Liver (tissue), 9 donors: ENCODE measurements around the gene MFAP3L. TPM values are rescaled to one million over a fixed set of nuclear protein-coding genes. Genes with fewer than 3 reads are reported as not detected.

ENCODE experiments used
- DNase-seq: peaks from one replicate; pipeline ENCODE4 v3.0.0-alpha.2; 2017; ENCODE audit warnings: low spot score
- H3K27ac ChIP-seq, 2 donors: one replicate each; pipeline ENCODE4 v1.7.0; 2013; ENCODE audit warnings: inconsistent platforms in 2 of 2, low read length in 2 of 2, control low read depth in 1 of 2, low read depth in 1 of 2, mild to moderate bottlenecking in 1 of 2
- H3K27me3 ChIP-seq, 4 donors: one replicate each; pipeline versions ENCODE4 v1.6.1 to v1.7.0; 2013; ENCODE audit warnings: low read length in 3 of 4, inconsistent platforms in 1 of 4, mild to moderate bottlenecking in 1 of 4, moderate library complexity in 1 of 4; ENCODE audit not compliant: control insufficient read depth in 4 of 4, insufficient read depth in 4 of 4
- H3K36me3 ChIP-seq, 4 donors: one replicate each; pipeline versions ENCODE4 v1.6.1 to v1.7.0; 2013; ENCODE audit warnings: low read length in 3 of 4, mild to moderate bottlenecking in 3 of 4, low read depth in 1 of 4, moderate library complexity in 1 of 4; ENCODE audit not compliant: control insufficient read depth in 4 of 4, insufficient read depth in 3 of 4
- H3K4me1 ChIP-seq, 4 donors: one replicate each; pipeline versions ENCODE4 v1.6.1 to v1.7.0; 2013; ENCODE audit warnings: low read length in 3 of 4, mild to moderate bottlenecking in 3 of 4, moderate library complexity in 1 of 4; ENCODE audit not compliant: control insufficient read depth in 4 of 4, insufficient read depth in 4 of 4
- H3K4me3 ChIP-seq, 3 donors: one replicate each; pipeline versions ENCODE4 v1.6.1 to v1.7.0; 2013; ENCODE audit warnings: low read length in 3 of 3, control low read depth in 1 of 3, low read depth in 1 of 3, mild to moderate bottlenecking in 1 of 3
- H3K9ac ChIP-seq, 2 donors: one replicate each; pipeline ENCODE4 v1.7.0; 2013; ENCODE audit warnings: low read length in 2 of 2, mild to moderate bottlenecking in 2 of 2, moderate library complexity in 2 of 2, control low read depth in 1 of 2, low read depth in 1 of 2
- H3K9me3 ChIP-seq, 4 donors: one replicate each; pipeline versions ENCODE4 v1.6.1 to v1.7.0; 2013; ENCODE audit warnings: low read length in 3 of 4; ENCODE audit not compliant: control insufficient read depth in 4 of 4
- ATF3 ChIP-seq: IDR thresholded peaks from 2 replicates; pipeline ENCODE4 v1.6.1; 2016; ENCODE audit warnings: antibody characterized with exemption
- CTCF ChIP-seq: fragments of 150-350 bp; IDR thresholded peaks from 2 replicates; pipeline ENCODE4 v1.5.1; 2017; ENCODE audit warnings: improper control_type of control experiment, low read depth, low read length; ENCODE audit not compliant: missing input control
- EGR1 ChIP-seq, 2 donors: IDR thresholded peaks; 2 replicates each; pipeline ENCODE4 v1.6.1; 2016 to 2018; ENCODE audit warnings: antibody characterized with exemption in 2 of 2, low read depth in 2 of 2
- FOXA1 ChIP-seq: IDR thresholded peaks from 2 replicates; pipeline ENCODE4 v1.6.1; 2016; ENCODE audit warnings: antibody characterized with exemption
- GABPA ChIP-seq, 2 donors: IDR thresholded peaks in 1 of 2; conservative IDR thresholded peaks in 1 of 2; 2 replicates each; pipeline ENCODE4 v1.6.1; 2016; ENCODE audit warnings: antibody characterized with exemption in 2 of 2, mild to moderate bottlenecking in 1 of 2, moderate library complexity in 1 of 2
- HNF4A ChIP-seq, 2 donors: conservative IDR thresholded peaks; 2 replicates each; pipeline ENCODE4 v1.6.1; 2016; ENCODE audit warnings: antibody characterized with exemption in 2 of 2, mild to moderate bottlenecking in 2 of 2
- HNF4G ChIP-seq: IDR thresholded peaks from 2 replicates; pipeline ENCODE4 v1.6.1; 2016; ENCODE audit warnings: antibody characterized with exemption
- JUND ChIP-seq, 2 donors: IDR thresholded peaks; 2 replicates each; pipeline ENCODE4 v1.6.1; 2016; ENCODE audit warnings: antibody characterized with exemption in 2 of 2
- NR2F2 ChIP-seq: IDR thresholded peaks from 2 replicates; pipeline ENCODE4 v1.6.1; 2016; ENCODE audit warnings: antibody characterized with exemption
- RAD21 ChIP-seq, 2 donors: IDR thresholded peaks; 2 replicates each; pipeline ENCODE4 v1.6.1; 2016; ENCODE audit warnings: antibody characterized with exemption in 2 of 2, mild to moderate bottlenecking in 2 of 2
- RXRA ChIP-seq, 2 donors: IDR thresholded peaks; 2 replicates each; pipeline ENCODE4 v1.6.1; 2017 to 2018; ENCODE audit warnings: antibody characterized with exemption in 2 of 2, mild to moderate bottlenecking in 1 of 2
- SP1 ChIP-seq: IDR thresholded peaks from 2 replicates; pipeline ENCODE4 v1.6.1; 2018; ENCODE audit warnings: antibody characterized with exemption, mild to moderate bottlenecking
- TAF1 ChIP-seq: conservative IDR thresholded peaks from 2 replicates; pipeline ENCODE4 v1.6.1; 2016; ENCODE audit warnings: antibody characterized with exemption, mild to moderate bottlenecking
- YY1 ChIP-seq: IDR thresholded peaks from 2 replicates; pipeline ENCODE4 v1.6.1; 2016; ENCODE audit warnings: antibody characterized with exemption, mild to moderate bottlenecking
- ZBTB33 ChIP-seq: IDR thresholded peaks from 2 replicates; pipeline ENCODE4 v1.6.1; 2016; ENCODE audit warnings: antibody characterized with exemption
- WGBS: extraction: QIAGEN DNeasy Blood & Tissue Kit; methylation state at CpG from one replicate; pipeline ENCODE4 v1.1.7; 2013; 5-methylcytosine and 5-hydroxymethylcytosine counted together
- polyA plus RNA-seq, 2 donors: library from polyadenylated mRNA; stranded (reverse) in 1 of 2; unstranded in 1 of 2; fragments of 200-250 nt in 1 of 2; fragments of >200 nt in 1 of 2; fragmentation: Nextera tagmentation in 1 of 2; extraction: Ambion mirVana in 1 of 2; gene quantifications; one replicate each; pipeline versions ENCODE4 v1.2.1 to v1.2.3, GENCODE V29; 2013 to 2015
- total RNA-seq, 2 donors: library from RNA; depleted of rRNA; stranded (reverse); fragments of >200 nt; gene quantifications; one replicate each; pipeline ENCODE4 v1.2.3, GENCODE V29; 2014
- TF ChIP-seq, protein P1 (sequence below): IDR thresholded peaks from 2 replicates; pipeline ENCODE4 v1.6.1; 2016; ENCODE audit warnings: antibody characterized with exemption
- TF ChIP-seq, protein P2 (sequence below): IDR thresholded peaks from 2 replicates; pipeline ENCODE4 v1.6.1; 2016; ENCODE audit warnings: antibody characterized with exemption, mild to moderate bottlenecking
- donor health status: healthy.
- donor health status: healthy.
- donor health status: healthy.
- donor health status: healthy.
- donor health status: healthy.

MFAP3L gene
- total and polyA plus RNA-seq, 4 donors, result 16.5 to 102 (median 18.5) TPM

DNA sequence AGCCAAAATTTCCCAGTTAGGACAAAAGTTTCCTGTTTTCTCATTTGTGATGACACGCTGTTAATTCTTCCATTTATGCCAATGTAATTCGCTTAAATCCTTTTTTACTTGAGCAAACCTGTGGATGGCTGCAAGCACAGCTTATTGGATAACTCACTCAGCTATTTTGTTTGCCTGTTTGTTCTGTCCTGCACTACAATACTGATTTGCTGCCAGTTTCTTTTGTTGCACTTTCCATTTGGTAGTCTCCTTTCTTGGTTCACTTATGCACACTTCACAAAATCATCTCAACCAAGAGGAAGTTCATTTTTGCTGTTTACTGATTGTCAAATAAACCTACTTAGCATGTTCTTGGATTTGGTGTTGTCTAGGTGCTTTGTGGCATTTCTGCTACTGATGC is 40.3 kb downstream of the MFAP3L start:
- H3K4me1 ChIP-seq, result peaks cover 0 to 4% (median 1%) of the 10 kb centered on the region in 4 donors
- 65% methylated on average over 2 of the region's 2 CpGs for WGBS
- no peak for DNase-seq
- H3K36me3 ChIP-seq, result no peaks in the 10 kb centered on the region
- H3K9ac ChIP-seq, result no peak overlapping the region
- TF ChIP-seq, protein P1, sequence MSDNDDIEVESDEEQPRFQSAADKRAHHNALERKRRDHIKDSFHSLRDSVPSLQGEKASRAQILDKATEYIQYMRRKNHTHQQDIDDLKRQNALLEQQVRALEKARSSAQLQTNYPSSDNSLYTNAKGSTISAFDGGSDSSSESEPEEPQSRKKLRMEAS, result no peak
- TF ChIP-seq JUND (IDR thresholded peaks at IDR 0.05), result no peak
- TF ChIP-seq FOXA1, result no peak
- no peak for TF ChIP-seq HNF4A (conservative IDR thresholded peaks at IDR 0.05)
- TF ChIP-seq NR2F2, result no peak
- no peak for TF ChIP-seq ATF3
- no peak for TF ChIP-seq SP1
- TF ChIP-seq CTCF, result no peak
- TF ChIP-seq, protein P2, sequence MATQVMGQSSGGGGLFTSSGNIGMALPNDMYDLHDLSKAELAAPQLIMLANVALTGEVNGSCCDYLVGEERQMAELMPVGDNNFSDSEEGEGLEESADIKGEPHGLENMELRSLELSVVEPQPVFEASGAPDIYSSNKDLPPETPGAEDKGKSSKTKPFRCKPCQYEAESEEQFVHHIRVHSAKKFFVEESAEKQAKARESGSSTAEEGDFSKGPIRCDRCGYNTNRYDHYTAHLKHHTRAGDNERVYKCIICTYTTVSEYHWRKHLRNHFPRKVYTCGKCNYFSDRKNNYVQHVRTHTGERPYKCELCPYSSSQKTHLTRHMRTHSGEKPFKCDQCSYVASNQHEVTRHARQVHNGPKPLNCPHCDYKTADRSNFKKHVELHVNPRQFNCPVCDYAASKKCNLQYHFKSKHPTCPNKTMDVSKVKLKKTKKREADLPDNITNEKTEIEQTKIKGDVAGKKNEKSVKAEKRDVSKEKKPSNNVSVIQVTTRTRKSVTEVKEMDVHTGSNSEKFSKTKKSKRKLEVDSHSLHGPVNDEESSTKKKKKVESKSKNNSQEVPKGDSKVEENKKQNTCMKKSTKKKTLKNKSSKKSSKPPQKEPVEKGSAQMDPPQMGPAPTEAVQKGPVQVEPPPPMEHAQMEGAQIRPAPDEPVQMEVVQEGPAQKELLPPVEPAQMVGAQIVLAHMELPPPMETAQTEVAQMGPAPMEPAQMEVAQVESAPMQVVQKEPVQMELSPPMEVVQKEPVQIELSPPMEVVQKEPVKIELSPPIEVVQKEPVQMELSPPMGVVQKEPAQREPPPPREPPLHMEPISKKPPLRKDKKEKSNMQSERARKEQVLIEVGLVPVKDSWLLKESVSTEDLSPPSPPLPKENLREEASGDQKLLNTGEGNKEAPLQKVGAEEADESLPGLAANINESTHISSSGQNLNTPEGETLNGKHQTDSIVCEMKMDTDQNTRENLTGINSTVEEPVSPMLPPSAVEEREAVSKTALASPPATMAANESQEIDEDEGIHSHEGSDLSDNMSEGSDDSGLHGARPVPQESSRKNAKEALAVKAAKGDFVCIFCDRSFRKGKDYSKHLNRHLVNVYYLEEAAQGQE, result no peak
- TF ChIP-seq YY1, result no peak
- no peak for TF ChIP-seq RXRA (IDR thresholded peaks at IDR 0.05)
- TF ChIP-seq TAF1, result no peak
- TF ChIP-seq GABPA (IDR thresholded peaks at IDR 0.05 in 1 of 2, conservative IDR thresholded peaks at IDR 0.05 in 1 of 2), result no peak
- no peak overlapping the region for H3K4me3 ChIP-seq
- no peak overlapping the region for H3K27ac ChIP-seq
- no peaks in the 10 kb centered on the region for H3K27me3 ChIP-seq
- no peaks in the 10 kb centered on the region for H3K9me3 ChIP-seq

GRCh38 chr4:169984745-169985144 is 41.5 kb downstream of the MFAP3L start:
- WGBS, result 85% methylated on average over 4 of the region's 4 CpGs
- Histone ChIP-seq H3K27ac (no peak overlapping the region), H3K36me3 (no peaks in the 10 kb centered on the region), H3K4me3 (no peak overlapping the region), H3K9ac (no peak overlapping the region), H3K4me1 (peaks cover 0 to 4% (median 1%) of the 10 kb centered on the region in 4 donors), H3K27me3 (no peaks in the 10 kb centered on the region), H3K9me3 (no peaks in the 10 kb centered on the region)
- no peak for DNase-seq
- no peak for TF ChIP-seq NR2F2
- TF ChIP-seq HNF4G, result no peak
- no peak for TF ChIP-seq FOXA1
- no peak for TF ChIP-seq ATF3
- TF ChIP-seq SP1, result no peak
- no peak for TF ChIP-seq EGR1 (IDR thresholded peaks at IDR 0.05; ENCODE audit: low read depth in 2 of 2)
- no peak for TF ChIP-seq GABPA (IDR thresholded peaks at IDR 0.05 in 1 of 2, conservative IDR thresholded peaks at IDR 0.05 in 1 of 2)
- TF ChIP-seq JUND (IDR thresholded peaks at IDR 0.05), result no peak
- TF ChIP-seq TAF1, result no peak
- no peak for TF ChIP-seq RAD21 (IDR thresholded peaks at IDR 0.05)
- no peak for TF ChIP-seq ZBTB33
- TF ChIP-seq, protein P2, result no peak
- TF ChIP-seq CTCF, result no peak
- no peak for TF ChIP-seq RXRA (IDR thresholded peaks at IDR 0.05)
- no peak for TF ChIP-seq HNF4A (conservative IDR thresholded peaks at IDR 0.05)
